Fibroblast of lung (primary cell): Measurements from ENCODE around the gene NOXO1.
"Not testable (repeated sequence)": the region's sequence is repeated elsewhere in the genome, so short reads cannot be mapped to it uniquely, and the experiment has no call there.

Source experiments
- EZH2 ChIP-seq: IDR thresholded peaks from 2 replicates; pipeline ENCODE4 v1.5.1; 2012; ENCODE audit warnings: low read length, control low read depth, mild to moderate bottlenecking; ENCODE audit errors: missing control alignments
- TF ChIP-seq, protein P1 (sequence below), 2 donors: IDR thresholded peaks in 1 of 2; conservative IDR thresholded peaks in 1 of 2; 1 replicate in 1 of 2; 2 replicates in 1 of 2; pipeline ENCODE4 v1.5.1; 2011 to 2012; ENCODE audit warnings: low read length in 2 of 2, control low read depth in 1 of 2, inconsistent platforms in 1 of 2, low read depth in 1 of 2, mild to moderate bottlenecking in 1 of 2

DNA sequence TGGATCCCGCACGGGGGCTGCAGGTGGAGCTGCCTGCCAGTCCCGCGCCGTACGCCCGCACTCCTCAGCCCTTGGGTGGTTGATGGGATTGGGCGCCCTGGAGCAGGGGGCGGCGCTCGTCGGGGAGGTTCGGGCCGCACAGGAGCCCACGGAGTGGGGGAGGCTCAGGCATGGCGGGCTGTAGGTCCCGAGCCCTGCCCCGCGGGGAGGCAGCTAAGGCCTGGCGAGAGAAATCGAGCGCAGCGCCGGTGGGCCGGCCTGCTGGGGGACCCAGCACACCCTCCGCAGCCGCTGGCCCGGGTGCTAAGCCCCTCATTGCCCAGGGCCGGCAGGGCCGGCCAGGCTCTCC, 23.2 kb downstream of the NOXO1 start:
- TF ChIP-seq, protein P1, sequence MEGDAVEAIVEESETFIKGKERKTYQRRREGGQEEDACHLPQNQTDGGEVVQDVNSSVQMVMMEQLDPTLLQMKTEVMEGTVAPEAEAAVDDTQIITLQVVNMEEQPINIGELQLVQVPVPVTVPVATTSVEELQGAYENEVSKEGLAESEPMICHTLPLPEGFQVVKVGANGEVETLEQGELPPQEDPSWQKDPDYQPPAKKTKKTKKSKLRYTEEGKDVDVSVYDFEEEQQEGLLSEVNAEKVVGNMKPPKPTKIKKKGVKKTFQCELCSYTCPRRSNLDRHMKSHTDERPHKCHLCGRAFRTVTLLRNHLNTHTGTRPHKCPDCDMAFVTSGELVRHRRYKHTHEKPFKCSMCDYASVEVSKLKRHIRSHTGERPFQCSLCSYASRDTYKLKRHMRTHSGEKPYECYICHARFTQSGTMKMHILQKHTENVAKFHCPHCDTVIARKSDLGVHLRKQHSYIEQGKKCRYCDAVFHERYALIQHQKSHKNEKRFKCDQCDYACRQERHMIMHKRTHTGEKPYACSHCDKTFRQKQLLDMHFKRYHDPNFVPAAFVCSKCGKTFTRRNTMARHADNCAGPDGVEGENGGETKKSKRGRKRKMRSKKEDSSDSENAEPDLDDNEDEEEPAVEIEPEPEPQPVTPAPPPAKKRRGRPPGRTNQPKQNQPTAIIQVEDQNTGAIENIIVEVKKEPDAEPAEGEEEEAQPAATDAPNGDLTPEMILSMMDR (conservative IDR thresholded peaks at IDR 0.05 in 1 of 2, IDR thresholded peaks at IDR 0.05 in 1 of 2; ENCODE audit: low read depth in 1 of 2, low read length in 2 of 2), result not testable (repeated sequence)
- TF ChIP-seq EZH2, result not testable (repeated sequence)
